Testis (tissue), 5 donors: Measurements from ENCODE around the gene FAM25G. TPM values are rescaled to one million over a fixed set of nuclear protein-coding genes. Genes with fewer than 3 reads are reported as not detected.
"Not testable (repeated sequence)": the region's sequence is repeated elsewhere in the genome, so short reads cannot be mapped to it uniquely, and the experiment has no call there.

ENCODE experiments used
- DNase-seq: peaks from one replicate; pipeline ENCODE4 v3.0.0-alpha.2; 2019
- H3K27ac ChIP-seq, 2 donors: fragments of 200-600 bp; sonication (generic); one replicate each; pipeline ENCODE4 v1.5.1; 2019
- H3K27me3 ChIP-seq: fragments of 200-600 bp; sonication (generic); one replicate; pipeline ENCODE4 v1.5.1; 2019
- H3K36me3 ChIP-seq: fragments of 200-600 bp; sonication (generic); one replicate; pipeline ENCODE4 v1.5.1; 2017; ENCODE audit warnings: low read depth; ENCODE audit errors: missing control alignments
- H3K4me1 ChIP-seq: fragments of 200-600 bp; sonication (generic); one replicate; pipeline ENCODE4 v1.5.1; 2019
- H3K4me3 ChIP-seq, 2 donors: fragments of 200-600 bp; sonication (generic); one replicate each; pipeline ENCODE4 v1.5.1; 2017 to 2019
- H3K9me3 ChIP-seq: fragments of 200-600 bp; sonication (generic); one replicate; pipeline ENCODE4 v1.5.1; 2017
- whole genome bisulfite sequencing, 2 donors: methylation state at CpG; one replicate each; pipeline ENCODE4 v1.1.5; 2018; 5-methylcytosine and 5-hydroxymethylcytosine counted together
- intact Hi-C: fragments of 100-400 bp; cut with DNase I; formaldehyde crosslinking; loops from one replicate; pipeline ENCODE4 v1.15.1; 2023; ENCODE audit warnings: low total_unique reads
- long read RNA-seq, 2 donors: transcript quantifications; one replicate each; lab custom pipeline, GENCODE V29; 2026
- polyA plus RNA-seq: library from polyadenylated mRNA; stranded (reverse); fragments of 350-450 nt; fragmentation: Illumina TruSeq; extraction: RNeasy Lipid Tissue Mini Kit (QIAGEN cat#74804); gene quantifications from one replicate; pipeline ENCODE4 v1.2.3, GENCODE V29; 2014; ENCODE audit warnings: low read depth, low replicate concordance; ENCODE audit not compliant: insufficient read depth
- total RNA-seq, 2 donors: library from RNA; depleted of rRNA; stranded (reverse); fragments of >200 nt; gene quantifications; one replicate each; pipeline ENCODE4 v1.2.3, GENCODE V29; 2016

FAM25G gene
- total RNA-seq (1 to 10 TPM; 3.9 to 8.3 TPM), polyA plus RNA-seq (8.6 TPM)
- long read RNA-seq, donor 1: 0 reads
- long read RNA-seq, donor 2: 0 reads

- H3K27me3 ChIP-seq, DNase-seq, H3K36me3 ChIP-seq, H3K27ac ChIP-seq, H3K9me3 ChIP-seq, intact Hi-C loops, H3K4me1 ChIP-seq, H3K4me3 ChIP-seq: not testable (repeated sequence)
- WGBS, 2 donors: no CpG with 5 or more reads among the region's 9 CpGs
Observed at GRCh38 chr10:47491600-47491999, at the start of gene FAM25G. Gene FAM25G (minus strand): TSS chr10:47491700. CDS start chr10:47491674, 26 bp downstream.

GRCh38 chr10:47536430-47536829, 44.9 kb upstream of the FAM25G start:
- intact Hi-C loops: not testable (repeated sequence)

GRCh38 chr10:47523475-47523874, 32.0 kb upstream of the FAM25G start, which contains the start of gene AGAP9:
Gene AGAP9 (minus strand): TSS chr10:47523638. CDS start chr10:47523526, 112 bp downstream.
- H3K36me3 ChIP-seq, H3K4me1 ChIP-seq, DNase-seq, H3K27me3 ChIP-seq, H3K4me3 ChIP-seq, H3K9me3 ChIP-seq, H3K27ac ChIP-seq, intact Hi-C loops: not testable (repeated sequence)
- no CpG with 5 or more reads among the region's 20 CpGs for WGBS, 2 donors

More at GRCh38 chr10:47536430-47536829, 44.9 kb upstream of the FAM25G start:
- H3K27ac ChIP-seq, H3K4me1 ChIP-seq, H3K4me3 ChIP-seq, H3K36me3 ChIP-seq, H3K9me3 ChIP-seq, DNase-seq, H3K27me3 ChIP-seq: not testable (repeated sequence)
- 83 to 100% methylated on average over 1 to 2 of the region's 3 CpGs for WGBS, 2 donors

- H3K36me3 ChIP-seq, intact Hi-C loops, H3K27me3 ChIP-seq, H3K4me1 ChIP-seq, H3K4me3 ChIP-seq, H3K9me3 ChIP-seq, H3K27ac ChIP-seq, DNase-seq: not testable (repeated sequence)
- WGBS, 2 donors: 83% methylated on average over 6 of the region's 9 CpGs; no CpG with 5 or more reads in 1 of the 2 donors
Observed at GRCh38 chr10:47502313-47502712, 10.8 kb upstream of the FAM25G start.

GRCh38 chr10:47494226-47494625, 2.7 kb upstream of the FAM25G start:
- H3K36me3 ChIP-seq, H3K9me3 ChIP-seq, H3K4me3 ChIP-seq, H3K27ac ChIP-seq, DNase-seq, H3K27me3 ChIP-seq, H3K4me1 ChIP-seq, intact Hi-C loops: not testable (repeated sequence)
- WGBS, 2 donors: no CpG with 5 or more reads among the region's 6 CpGs

GRCh38 chr10:47489630-47490029, 1.9 kb downstream of the FAM25G start:
- DNase-seq, H3K27me3 ChIP-seq, intact Hi-C loops, H3K9me3 ChIP-seq, H3K27ac ChIP-seq, H3K4me3 ChIP-seq, H3K36me3 ChIP-seq, H3K4me1 ChIP-seq: not testable (repeated sequence)
- no CpG with 5 or more reads among the region's 7 CpGs for WGBS, 2 donors

GRCh38 chr10:47485943-47486342, 5.6 kb downstream of the FAM25G start:
- intact Hi-C loops, H3K27me3 ChIP-seq, H3K4me1 ChIP-seq, H3K36me3 ChIP-seq, H3K27ac ChIP-seq, DNase-seq, H3K4me3 ChIP-seq, H3K9me3 ChIP-seq: not testable (repeated sequence)
- 75 to 93% methylated on average over 2 of the region's 4 CpGs for WGBS, 2 donors

GRCh38 chr10:47484786-47485185, 6.7 kb downstream of the FAM25G start:
- H3K27me3 ChIP-seq: not testable (repeated sequence)
- WGBS, 2 donors: 100% methylated on average over 1 of the region's 11 CpGs

GRCh38 chr10:47483923-47484322, 7.6 kb downstream of the FAM25G start, which contains the start of gene ANXA8:
Gene ANXA8 (minus strand): TSS chr10:47484115. CDS start chr10:47483933, 182 bp downstream.
- intact Hi-C loops, H3K27ac ChIP-seq, H3K9me3 ChIP-seq, H3K27me3 ChIP-seq, DNase-seq, H3K36me3 ChIP-seq, H3K4me3 ChIP-seq, H3K4me1 ChIP-seq: not testable (repeated sequence)
- WGBS, 2 donors: 90 to 100% methylated on average over 2 to 9 of the region's 11 CpGs

More at GRCh38 chr10:47484786-47485185, 6.7 kb downstream of the FAM25G start:
- H3K9me3 ChIP-seq, H3K4me1 ChIP-seq, DNase-seq, H3K4me3 ChIP-seq, H3K36me3 ChIP-seq, H3K27ac ChIP-seq, intact Hi-C loops: not testable (repeated sequence)

- H3K36me3 ChIP-seq, H3K9me3 ChIP-seq, H3K4me1 ChIP-seq, H3K4me3 ChIP-seq, DNase-seq, H3K27ac ChIP-seq, H3K27me3 ChIP-seq, intact Hi-C loops: not testable (repeated sequence)
- WGBS, 2 donors: no CpG with 5 or more reads among the region's 1 CpG
Observed at GRCh38 chr10:47482367-47482766, 9.1 kb downstream of the FAM25G start.

- H3K36me3 ChIP-seq, H3K4me3 ChIP-seq, intact Hi-C loops, H3K27me3 ChIP-seq, H3K27ac ChIP-seq, H3K4me1 ChIP-seq, H3K9me3 ChIP-seq, DNase-seq: not testable (repeated sequence)
- 90% methylated on average over 2 of the region's 6 CpGs; no CpG with 5 or more reads in 1 of the 2 donors for WGBS, 2 donors
Observed at GRCh38 chr10:47481768-47482181, 9.7 kb downstream of the FAM25G start.

- H3K36me3 ChIP-seq, H3K4me3 ChIP-seq, H3K27me3 ChIP-seq, DNase-seq, H3K9me3 ChIP-seq, intact Hi-C loops, H3K27ac ChIP-seq, H3K4me1 ChIP-seq: not testable (repeated sequence)
- 50% methylated on average over 4 of the region's 10 CpGs; no CpG with 5 or more reads in 1 of the 2 donors for WGBS, 2 donors
Observed at GRCh38 chr10:47481182-47481766, 10.2 kb downstream of the FAM25G start.
